ENCODE results near the gene DDX10. TPM values are rescaled to one million over a fixed set of nuclear protein-coding genes. Genes with fewer than 3 reads are reported as not detected.

The DDX10 gene
- total and polyA plus RNA-seq, 8 donors, result 16.5 to 32.8 (median 28.9) TPM

- Histone ChIP-seq H3K4me1 (no peaks in the 10 kb centered on the region), H3K27me3 (no peaks in the 10 kb centered on the region), H3K9me3 (peaks cover 0 to 17% of the 10 kb centered on the region in 2 donors), H3K36me3 (no peaks in the 10 kb centered on the region), H3K27ac (no peak overlapping the region), H3K4me3 (no peak overlapping the region)
- no peak for ATAC-seq
- DNase-seq, result no peak
- intact Hi-C loops (cut with DNase I), result no loop called here
- no peak for TF ChIP-seq CTCF (IDR thresholded peaks at IDR 0.05)
Observed at GRCh38 chr11:108826136-108826535, 161.3 kb downstream of the DDX10 start.

- no peak for TF ChIP-seq CTCF (IDR thresholded peaks at IDR 0.05)
- intact Hi-C loops (cut with DNase I), result no loop called here
- ATAC-seq, result no peak
- Histone ChIP-seq H3K27me3 (no peaks in the 10 kb centered on the region), H3K9me3 (no peaks in the 10 kb centered on the region), H3K4me3 (no peak overlapping the region), H3K4me1 (no peaks in the 10 kb centered on the region), H3K27ac (no peak overlapping the region), H3K36me3 (peaks cover 0 to 9% of the 10 kb centered on the region in 2 donors)
- no peak for DNase-seq
Observed at GRCh38 chr11:108835624-108836023, 170.8 kb downstream of the DDX10 start.

- intact Hi-C loops (cut with DNase I), result no loop called here
- TF ChIP-seq CTCF (IDR thresholded peaks at IDR 0.05), result no peak
- H3K4me3 ChIP-seq, result no peak overlapping the region
- H3K27me3 ChIP-seq, result no peaks in the 10 kb centered on the region
- no peak for DNase-seq
- peaks cover 0 to 9% of the 10 kb centered on the region in 2 donors for H3K36me3 ChIP-seq
- no peaks in the 10 kb centered on the region for H3K4me1 ChIP-seq
- ATAC-seq, result no peak
- no peaks in the 10 kb centered on the region for H3K9me3 ChIP-seq
- no peak overlapping the region for H3K27ac ChIP-seq
Observed at GRCh38 chr11:108836541-108836940, 171.7 kb downstream of the DDX10 start.

GRCh38 chr11:108838102-108838791, 173.4 kb downstream of the DDX10 start:
- Histone ChIP-seq H3K9me3 (no peaks in the 10 kb centered on the region), H3K27ac (no peak overlapping the region), H3K4me1 (no peaks in the 10 kb centered on the region), H3K27me3 (no peaks in the 10 kb centered on the region), H3K36me3 (peaks cover 0 to 9% of the 10 kb centered on the region in 2 donors), H3K4me3 (no peak overlapping the region)
- intact Hi-C loops (cut with DNase I), result no loop called here
- no peak for TF ChIP-seq CTCF (IDR thresholded peaks at IDR 0.05)
- ATAC-seq, result no peak
- DNase-seq, result no peak

GRCh38 chr11:108838792-108839105, 173.9 kb downstream of the DDX10 start:
- Histone ChIP-seq H3K27ac (no peak overlapping the region), H3K4me1 (no peaks in the 10 kb centered on the region), H3K27me3 (no peaks in the 10 kb centered on the region), H3K9me3 (no peaks in the 10 kb centered on the region), H3K4me3 (no peak overlapping the region), H3K36me3 (peaks cover 0 to 9% of the 10 kb centered on the region in 2 donors)
- intact Hi-C loops (cut with DNase I), result no loop called here
- DNase-seq (no peak), ATAC-seq (no peak)
- no peak for TF ChIP-seq CTCF (IDR thresholded peaks at IDR 0.05)

Measured in left lung (tissue), 10 donors.